A673 (cell line): ENCODE results near the gene ZBTB8A. TPM values are rescaled to one million over a fixed set of nuclear protein-coding genes. Genes with fewer than 3 reads are reported as not detected.

Experiments
- BruUV-seq: library from RNA; stranded (reverse); fragments of 400-500 nt; replicated peaks from 2 replicates; lab custom pipeline; 2021; lab: Mats Ljungman, UMichigan
- CTCF ChIA-PET: fragments of 300-600 bp; sonication (Branson Sonifier 250); formaldehyde crosslinking; loops from one replicate; lab custom pipeline; 2022; ENCODE audit warnings: antibody characterized with exemption; lab: Charles Lee
- POLR2A ChIA-PET: fragments of 300-600 bp; sonication (Branson Sonifier 250); formaldehyde crosslinking; loops from one replicate; lab custom pipeline; 2022; ENCODE audit warnings: antibody characterized with exemption; ENCODE audit not compliant: low non-redundant PET; lab: Charles Lee
- DNase-seq: peaks from one replicate; pipeline ENCODE4 v3.0.0-alpha.2; 2015; ENCODE audit warnings: low spot score
- H3K27ac ChIP-seq: fragments of 200-600 bp; sonication (generic); 2 replicates; pipeline ENCODE4 v1.5.1; 2016; ENCODE audit warnings: mixed run types, low read depth, mild to moderate bottlenecking, mixed read lengths, antibody characterized with exemption, low read length; ENCODE audit not compliant: poor library complexity, severe bottlenecking
- H3K27me3 ChIP-seq: fragments of 200-600 bp; sonication (generic); replicated peaks from 2 replicates; pipeline ENCODE4 v1.6.1; 2017; ENCODE audit warnings: mixed run types, low read depth, mild to moderate bottlenecking, mixed read lengths, antibody characterized with exemption, low read length; ENCODE audit not compliant: insufficient read depth, poor library complexity
- H3K36me3 ChIP-seq: fragments of 200-600 bp; sonication (generic); 2 replicates; pipeline ENCODE4 v1.6.1; 2016; ENCODE audit warnings: mixed run types, mild to moderate bottlenecking, mixed read lengths, antibody characterized with exemption, low read length; ENCODE audit not compliant: insufficient read depth, poor library complexity, severe bottlenecking
- H3K4me1 ChIP-seq: fragments of 200-600 bp; sonication (generic); 2 replicates; pipeline ENCODE4 v1.6.1; 2017; ENCODE audit warnings: mixed run types, mild to moderate bottlenecking, mixed read lengths, antibody characterized with exemption, low read length; ENCODE audit not compliant: insufficient read depth, poor library complexity, severe bottlenecking
- H3K4me3 ChIP-seq: fragments of 200-600 bp; sonication (generic); 2 replicates; pipeline ENCODE4 v1.5.1; 2016; ENCODE audit warnings: low read depth, mixed run types, mild to moderate bottlenecking, mixed read lengths, low read length; ENCODE audit not compliant: poor library complexity, severe bottlenecking
- H3K9me3 ChIP-seq: fragments of 200-600 bp; sonication (generic); 2 replicates; pipeline ENCODE4 v1.6.1; 2016; ENCODE audit warnings: mixed run types, low read depth, mild to moderate bottlenecking, mixed read lengths, antibody characterized with exemption, low read length; ENCODE audit not compliant: poor library complexity, severe bottlenecking
- EZH2 ChIP-seq: fragments of 200-600 bp; sonication (generic); IDR thresholded peaks from 2 replicates; pipeline ENCODE4 v1.6.1; 2017; ENCODE audit warnings: borderline replicate concordance, low read depth, mild to moderate bottlenecking, mixed read lengths, antibody characterized with exemption, low read length; ENCODE audit not compliant: poor library complexity, severe bottlenecking
- intact Hi-C: fragments of 100-400 bp; cut with micrococcal nuclease; formaldehyde crosslinking; loops from one replicate; pipeline ENCODE4 v1.10.0; 2022; ENCODE audit not compliant: unreplicated experiment
- total RNA-seq: library from RNA; stranded (reverse); gene quantifications from 2 replicates; pipeline ENCODE4 v1.2.3, GENCODE V29; 2021
- TF ChIP-seq, protein P1 (sequence below): fragments of 300-800, 200-600 bp; sonication (generic); conservative IDR thresholded peaks from 2 replicates; pipeline ENCODE4 v1.5.1; 2017; ENCODE audit warnings: low read depth, mild to moderate bottlenecking, antibody characterized with exemption, low read length, moderate library complexity, mixed read lengths

The ZBTB8A gene
- total RNA-seq, 1 experiment from 2014 or later: 6.4 TPM

DNA sequence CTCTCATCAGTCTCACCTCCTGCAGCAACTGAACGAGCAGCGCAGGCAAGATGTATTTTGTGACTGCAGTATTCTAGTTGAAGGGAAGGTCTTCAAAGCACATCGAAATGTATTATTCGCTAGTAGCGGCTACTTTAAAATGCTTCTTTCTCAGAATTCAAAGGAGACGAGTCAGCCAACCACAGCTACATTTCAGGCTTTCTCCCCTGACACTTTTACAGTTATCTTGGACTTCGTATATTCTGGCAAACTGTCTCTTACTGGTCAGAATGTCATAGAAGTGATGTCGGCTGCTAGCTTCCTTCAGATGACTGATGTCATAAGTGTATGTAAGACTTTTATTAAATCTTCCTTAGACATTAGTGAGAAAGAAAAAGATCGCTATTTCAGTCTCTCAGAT is 53.7 kb downstream of the ZBTB8A start:
- H3K27ac ChIP-seq: no peak overlapping the region
- no peak overlapping the region for H3K4me3 ChIP-seq
- H3K36me3 ChIP-seq: no peaks in the 10 kb centered on the region
- POLR2A ChIA-PET: no interaction called here
- H3K4me1 ChIP-seq: no peaks in the 10 kb centered on the region
- H3K9me3 ChIP-seq: no peaks in the 10 kb centered on the region
- H3K27me3 ChIP-seq: no peaks in the 10 kb centered on the region
- BruUV-seq: no TSS peak
- CTCF ChIA-PET: no interaction called here
- intact Hi-C loops: no loop called here
- no peak for DNase-seq
- TF ChIP-seq EZH2: no peak
- TF ChIP-seq, protein P1, sequence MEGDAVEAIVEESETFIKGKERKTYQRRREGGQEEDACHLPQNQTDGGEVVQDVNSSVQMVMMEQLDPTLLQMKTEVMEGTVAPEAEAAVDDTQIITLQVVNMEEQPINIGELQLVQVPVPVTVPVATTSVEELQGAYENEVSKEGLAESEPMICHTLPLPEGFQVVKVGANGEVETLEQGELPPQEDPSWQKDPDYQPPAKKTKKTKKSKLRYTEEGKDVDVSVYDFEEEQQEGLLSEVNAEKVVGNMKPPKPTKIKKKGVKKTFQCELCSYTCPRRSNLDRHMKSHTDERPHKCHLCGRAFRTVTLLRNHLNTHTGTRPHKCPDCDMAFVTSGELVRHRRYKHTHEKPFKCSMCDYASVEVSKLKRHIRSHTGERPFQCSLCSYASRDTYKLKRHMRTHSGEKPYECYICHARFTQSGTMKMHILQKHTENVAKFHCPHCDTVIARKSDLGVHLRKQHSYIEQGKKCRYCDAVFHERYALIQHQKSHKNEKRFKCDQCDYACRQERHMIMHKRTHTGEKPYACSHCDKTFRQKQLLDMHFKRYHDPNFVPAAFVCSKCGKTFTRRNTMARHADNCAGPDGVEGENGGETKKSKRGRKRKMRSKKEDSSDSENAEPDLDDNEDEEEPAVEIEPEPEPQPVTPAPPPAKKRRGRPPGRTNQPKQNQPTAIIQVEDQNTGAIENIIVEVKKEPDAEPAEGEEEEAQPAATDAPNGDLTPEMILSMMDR: no peak

DNA sequence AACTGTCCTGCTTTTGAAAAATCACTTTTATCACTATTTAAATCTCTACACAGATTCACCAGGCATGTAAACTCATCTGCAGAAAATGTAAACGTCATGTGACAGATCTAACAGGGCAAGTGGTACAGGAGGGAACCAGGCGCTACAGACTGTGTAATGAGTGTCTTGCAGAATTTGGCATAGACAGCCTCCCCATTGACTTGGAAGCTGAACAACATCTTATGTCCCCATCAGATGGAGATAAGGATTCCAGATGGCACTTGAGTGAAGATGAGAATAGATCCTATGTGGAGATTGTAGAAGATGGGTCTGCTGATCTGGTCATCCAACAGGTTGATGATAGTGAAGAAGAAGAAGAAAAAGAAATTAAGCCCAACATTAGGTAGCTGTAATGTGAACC is 60.8 kb downstream of the ZBTB8A start:
- no peak for DNase-seq
- TF ChIP-seq, protein P1: no peak
- TF ChIP-seq EZH2: no peak
- Histone ChIP-seq H3K27me3 (no peaks in the 10 kb centered on the region), H3K4me1 (no peaks in the 10 kb centered on the region), H3K27ac (no peak overlapping the region), H3K4me3 (no peak overlapping the region), H3K36me3 (no peaks in the 10 kb centered on the region), H3K9me3 (no peaks in the 10 kb centered on the region)
- CTCF ChIA-PET: no interaction called here
- intact Hi-C loops: no loop called here
- POLR2A ChIA-PET: no interaction called here
- BruUV-seq: no TSS peak

DNA sequence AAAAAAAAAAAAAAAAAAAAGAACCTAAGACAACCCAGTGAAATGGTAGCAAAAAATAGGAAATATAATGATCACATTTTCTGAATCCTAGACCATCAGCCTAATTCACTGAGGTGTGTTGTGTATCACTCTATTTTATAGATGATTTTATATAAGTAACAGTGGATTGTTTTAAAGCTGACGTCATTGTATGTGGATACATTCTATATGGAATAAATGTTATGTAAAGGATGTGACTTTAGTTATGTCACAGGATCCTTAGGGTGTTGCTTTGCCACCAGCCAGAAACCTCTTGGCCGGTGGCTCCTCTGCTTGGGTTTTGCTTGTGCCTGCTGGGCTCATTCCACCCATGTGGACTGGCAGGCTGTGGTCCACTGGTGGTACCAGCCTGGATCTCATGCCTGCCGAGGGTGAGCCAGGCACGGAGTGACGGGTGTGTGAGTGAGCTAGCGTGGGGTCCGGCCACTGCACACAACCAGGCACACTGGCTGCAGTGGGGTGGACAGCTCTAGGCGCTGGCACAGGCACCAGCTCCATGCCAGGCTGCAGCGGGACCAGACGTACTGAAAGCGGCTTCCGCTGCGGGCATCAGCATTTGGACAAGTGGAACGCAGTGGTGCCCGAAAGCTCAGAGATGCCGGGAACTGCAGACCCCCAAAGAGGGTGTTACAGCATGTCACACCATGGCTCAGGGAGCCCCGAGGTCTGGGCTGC is 66.6 kb downstream of the ZBTB8A start:
- intact Hi-C loops: no loop called here
- H3K27ac ChIP-seq: no peak overlapping the region
- H3K4me3 ChIP-seq: no peak overlapping the region
- BruUV-seq: no TSS peak
- no peak for DNase-seq
- H3K9me3 ChIP-seq: no peaks in the 10 kb centered on the region
- ChIA-PET CTCF (interaction anchor here (0.6 kb wide), 1 partner anchor 85 kb away, joined by 4 read pairs; no protein-coding TSS in a partner anchor), POLR2A (no interaction called here)
- TF ChIP-seq, protein P1: no peak
- no peak for TF ChIP-seq EZH2
- no peaks in the 10 kb centered on the region for H3K27me3 ChIP-seq
- H3K36me3 ChIP-seq: no peaks in the 10 kb centered on the region
- no peaks in the 10 kb centered on the region for H3K4me1 ChIP-seq
